Choroid plexus epithelial cell (primary cell): ENCODE results near the gene TNFAIP2.
A peak's percentile ranks its signal among the peaks of the same experiment; 100 is the strongest.

Experiments used
- DNase-seq: peaks from one replicate; pipeline ENCODE4 v3.0.0-alpha.2; 2010; ENCODE audit warnings: low read depth
- H3K4me3 ChIP-seq: 2 replicates; pipeline ENCODE4 v1.5.1; 2011; ENCODE audit warnings: low read depth, mild to moderate bottlenecking, control low read depth, low read length, moderate library complexity
- CTCF ChIP-seq: conservative IDR thresholded peaks from 2 replicates; pipeline ENCODE4 v1.5.1; 2011; ENCODE audit warnings: low read depth, mild to moderate bottlenecking, control low read depth, inconsistent platforms, low read length, moderate library complexity

TNFAIP2 gene

GRCh38 chr14:103089386-103090335 lies 33.6 kb upstream of the TNFAIP2 start:
- TF ChIP-seq CTCF, result no peak
- no peak for DNase-seq
- no peak overlapping the region for H3K4me3 ChIP-seq

DNA sequence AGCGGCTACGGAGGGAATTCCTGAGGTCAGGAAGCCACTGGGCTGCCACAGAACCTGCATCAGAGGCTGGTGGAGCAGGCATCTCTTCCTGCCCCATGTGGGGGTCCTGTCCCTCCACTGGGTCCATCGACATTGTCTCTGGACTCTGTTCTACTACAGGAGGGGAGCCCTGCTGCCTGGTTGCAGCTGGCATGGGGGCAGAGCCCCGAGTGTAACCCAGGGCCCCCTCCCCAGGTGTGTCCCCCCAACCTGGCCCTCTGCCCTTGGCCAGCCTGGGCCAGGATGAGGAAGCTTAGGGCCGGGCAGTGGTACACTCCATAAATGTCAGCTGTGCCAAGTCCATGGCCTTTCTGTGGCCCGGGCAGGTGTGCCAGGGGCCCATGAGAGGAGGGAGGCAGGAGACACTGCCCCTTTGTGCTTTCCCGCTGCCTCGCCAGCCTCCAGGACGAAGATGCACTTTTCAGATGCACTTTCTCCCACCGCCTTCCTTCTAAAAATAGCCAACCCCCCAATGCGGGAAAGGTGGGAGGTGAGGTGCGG lies 32.7 kb upstream of the TNFAIP2 start:
- DNase-seq, result no peak
- TF ChIP-seq CTCF, result no peak
- H3K4me3 ChIP-seq, result no peak overlapping the region

GRCh38 chr14:103091041-103091882 lies 32.0 kb upstream of the TNFAIP2 start:
- peak overlapping the region; percentile 24 for H3K4me3 ChIP-seq
- DNase-seq, result peak; percentile 53
- TF ChIP-seq CTCF, result peak; percentile 36

GRCh38 chr14:103091883-103092222 lies 31.4 kb upstream of the TNFAIP2 start:
- TF ChIP-seq CTCF, result no peak
- DNase-seq, result no peak
- peak overlapping the region; percentile 24 for H3K4me3 ChIP-seq

GRCh38 chr14:103093856-103094405 lies 29.3 kb upstream of the TNFAIP2 start:
- DNase-seq, result no peak
- no peak overlapping the region for H3K4me3 ChIP-seq
- no peak for TF ChIP-seq CTCF

DNA sequence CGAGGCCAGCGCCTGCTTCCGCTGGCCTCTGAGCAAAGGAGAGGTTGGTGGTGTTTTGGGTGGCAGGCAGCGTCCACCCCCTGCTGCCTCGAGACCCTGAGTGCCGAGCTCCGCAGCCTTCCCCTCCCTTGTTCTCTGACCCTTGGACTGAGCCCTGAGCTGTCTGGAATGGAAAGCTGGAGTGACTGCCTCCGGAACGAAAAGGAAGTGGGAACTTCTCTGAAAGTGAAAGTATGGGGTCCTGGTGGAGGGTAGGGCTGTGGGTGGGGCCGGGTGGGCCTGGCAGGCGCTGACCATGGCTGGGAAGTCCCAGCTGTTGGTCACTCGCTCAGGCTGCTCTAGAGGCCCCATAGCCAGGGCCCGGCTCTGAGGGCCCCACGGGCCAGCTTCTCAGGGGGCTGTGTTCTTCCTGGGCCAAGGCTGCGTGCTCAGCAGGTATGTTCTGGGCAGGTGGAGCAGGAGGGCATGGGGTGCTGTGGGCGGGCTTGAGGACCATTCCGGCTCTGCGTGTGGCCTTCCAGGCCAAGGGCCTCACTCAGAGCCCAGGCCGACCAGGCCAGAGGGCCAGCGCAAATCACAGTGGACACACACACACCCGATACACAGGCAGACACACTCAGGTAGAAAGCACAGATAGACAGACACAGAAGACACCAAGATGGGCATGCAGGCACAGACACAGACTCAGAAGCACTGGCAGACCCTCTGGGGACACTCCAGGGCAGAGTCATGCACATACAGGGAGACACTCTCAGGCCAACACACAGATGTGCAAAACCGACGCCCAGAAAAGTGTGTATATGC lies 28.7 kb upstream of the TNFAIP2 start, which contains the start of gene EXOC3L4:
TSS of gene EXOC3L4 (plus strand) at position 320 of the 804 bp plus-strand sequence. CDS start 5,495 bp downstream, outside the sequence.
- no peak within 1 kb of the TSS for H3K4me3 ChIP-seq
- TF ChIP-seq CTCF, result no peak
- no peak for DNase-seq
